ENCODE measurements around the gene PIEZO1. TPM values are rescaled to one million over a fixed set of nuclear protein-coding genes. Genes with fewer than 3 reads are reported as not detected.

Gene PIEZO1
- total and polyA plus RNA-seq, 2 experiments from 2014 or later = 30.4 to 70.1 TPM

DNA sequence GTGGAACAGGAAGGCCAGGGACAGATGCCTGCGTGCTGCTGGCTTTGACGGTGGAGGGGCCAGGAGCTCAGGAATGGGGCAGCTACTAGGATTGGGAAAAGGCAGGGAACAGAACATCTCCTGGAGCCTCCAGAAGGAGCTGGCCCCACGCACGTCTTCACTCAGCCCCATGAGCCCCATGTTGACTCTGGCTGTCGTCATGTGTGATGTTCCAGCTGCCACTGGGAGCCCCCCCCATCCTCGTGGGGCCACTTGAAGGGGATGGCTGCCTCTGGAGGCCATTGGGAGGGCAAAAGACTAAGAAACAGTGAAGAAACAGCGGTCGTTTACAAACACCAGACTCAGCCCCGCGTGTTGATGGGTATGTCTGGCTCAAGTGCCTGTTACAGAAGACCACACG lies 45.2 kb upstream of the PIEZO1 start:
- H3K9me2 ChIP-seq (ENCODE audit: insufficient read depth) = no peaks in the 10 kb centered on the region
- no peak overlapping the region for H3K27ac ChIP-seq (ENCODE audit: low read depth)
- H3K27me3 Mint-ChIP-seq (ENCODE audit: insufficient read depth, low read depth, poor library complexity) = peaks cover 3% of the 10 kb centered on the region
- H3K4me3 Mint-ChIP-seq = no peak overlapping the region
- no peak overlapping the region for H3K4me3 ChIP-seq
- H2AFZ ChIP-seq = no peak overlapping the region
- peak overlapping the region; percentile 36; the same call in 1 of the 2 replicates for H3K27ac Mint-ChIP-seq
- H3K27me3 ChIP-seq (ENCODE audit: insufficient read depth) = no peaks in the 10 kb centered on the region
- H3K36me3 Mint-ChIP-seq (ENCODE audit: low read depth) = no peaks in the 10 kb centered on the region; the same call in 2 of the 3 replicates
- no peaks in the 10 kb centered on the region for H3K4me1 ChIP-seq (ENCODE audit: insufficient read depth)
- no peak for DNase-seq (ENCODE audit: low spot score)
- H3F3A ChIP-seq (replicated peaks; ENCODE audit: low read depth) = no peaks in the 10 kb centered on the region
- no peaks in the 10 kb centered on the region; the same call in 2 of the 3 replicates for H3K4me1 Mint-ChIP-seq
- TF ChIP-seq ZNF114 (CRISPR knock-in tag; IDR thresholded peaks at IDR 0.05) (no peak), CREB1 (CRISPR knock-in tag; IDR thresholded peaks at IDR 0.05; ENCODE audit: low read depth) (no peak), EZH2 (IDR thresholded peaks at IDR 0.05; ENCODE audit: low read depth, unreplicated experiment) (no peak), JUNB (IDR thresholded peaks at IDR 0.05; ENCODE audit: unreplicated experiment) (no peak), NANOG (IDR thresholded peaks at IDR 0.05; ENCODE audit: borderline replicate concordance) (no peak), ETS1 (IDR thresholded peaks at IDR 0.05) (no peak), EZH2phosphoT487 (IDR thresholded peaks at IDR 0.05; ENCODE audit: unreplicated experiment) (no peak), POLR2AphosphoS5 (IDR thresholded peaks at IDR 0.05; ENCODE audit: low read depth) (no peak), STAT1 (IDR thresholded peaks at IDR 0.05; ENCODE audit: unreplicated experiment) (no peak), ZNF462 (CRISPR knock-in tag; IDR thresholded peaks at IDR 0.05) (no peak), ZNF331 (CRISPR knock-in tag; IDR thresholded peaks at IDR 0.05; ENCODE audit: low read depth) (no peak)
- TF ChIP-seq, protein P1, sequence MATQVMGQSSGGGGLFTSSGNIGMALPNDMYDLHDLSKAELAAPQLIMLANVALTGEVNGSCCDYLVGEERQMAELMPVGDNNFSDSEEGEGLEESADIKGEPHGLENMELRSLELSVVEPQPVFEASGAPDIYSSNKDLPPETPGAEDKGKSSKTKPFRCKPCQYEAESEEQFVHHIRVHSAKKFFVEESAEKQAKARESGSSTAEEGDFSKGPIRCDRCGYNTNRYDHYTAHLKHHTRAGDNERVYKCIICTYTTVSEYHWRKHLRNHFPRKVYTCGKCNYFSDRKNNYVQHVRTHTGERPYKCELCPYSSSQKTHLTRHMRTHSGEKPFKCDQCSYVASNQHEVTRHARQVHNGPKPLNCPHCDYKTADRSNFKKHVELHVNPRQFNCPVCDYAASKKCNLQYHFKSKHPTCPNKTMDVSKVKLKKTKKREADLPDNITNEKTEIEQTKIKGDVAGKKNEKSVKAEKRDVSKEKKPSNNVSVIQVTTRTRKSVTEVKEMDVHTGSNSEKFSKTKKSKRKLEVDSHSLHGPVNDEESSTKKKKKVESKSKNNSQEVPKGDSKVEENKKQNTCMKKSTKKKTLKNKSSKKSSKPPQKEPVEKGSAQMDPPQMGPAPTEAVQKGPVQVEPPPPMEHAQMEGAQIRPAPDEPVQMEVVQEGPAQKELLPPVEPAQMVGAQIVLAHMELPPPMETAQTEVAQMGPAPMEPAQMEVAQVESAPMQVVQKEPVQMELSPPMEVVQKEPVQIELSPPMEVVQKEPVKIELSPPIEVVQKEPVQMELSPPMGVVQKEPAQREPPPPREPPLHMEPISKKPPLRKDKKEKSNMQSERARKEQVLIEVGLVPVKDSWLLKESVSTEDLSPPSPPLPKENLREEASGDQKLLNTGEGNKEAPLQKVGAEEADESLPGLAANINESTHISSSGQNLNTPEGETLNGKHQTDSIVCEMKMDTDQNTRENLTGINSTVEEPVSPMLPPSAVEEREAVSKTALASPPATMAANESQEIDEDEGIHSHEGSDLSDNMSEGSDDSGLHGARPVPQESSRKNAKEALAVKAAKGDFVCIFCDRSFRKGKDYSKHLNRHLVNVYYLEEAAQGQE (IDR thresholded peaks at IDR 0.05; ENCODE audit: unreplicated experiment) = no peak
- TF ChIP-seq, protein P2, sequence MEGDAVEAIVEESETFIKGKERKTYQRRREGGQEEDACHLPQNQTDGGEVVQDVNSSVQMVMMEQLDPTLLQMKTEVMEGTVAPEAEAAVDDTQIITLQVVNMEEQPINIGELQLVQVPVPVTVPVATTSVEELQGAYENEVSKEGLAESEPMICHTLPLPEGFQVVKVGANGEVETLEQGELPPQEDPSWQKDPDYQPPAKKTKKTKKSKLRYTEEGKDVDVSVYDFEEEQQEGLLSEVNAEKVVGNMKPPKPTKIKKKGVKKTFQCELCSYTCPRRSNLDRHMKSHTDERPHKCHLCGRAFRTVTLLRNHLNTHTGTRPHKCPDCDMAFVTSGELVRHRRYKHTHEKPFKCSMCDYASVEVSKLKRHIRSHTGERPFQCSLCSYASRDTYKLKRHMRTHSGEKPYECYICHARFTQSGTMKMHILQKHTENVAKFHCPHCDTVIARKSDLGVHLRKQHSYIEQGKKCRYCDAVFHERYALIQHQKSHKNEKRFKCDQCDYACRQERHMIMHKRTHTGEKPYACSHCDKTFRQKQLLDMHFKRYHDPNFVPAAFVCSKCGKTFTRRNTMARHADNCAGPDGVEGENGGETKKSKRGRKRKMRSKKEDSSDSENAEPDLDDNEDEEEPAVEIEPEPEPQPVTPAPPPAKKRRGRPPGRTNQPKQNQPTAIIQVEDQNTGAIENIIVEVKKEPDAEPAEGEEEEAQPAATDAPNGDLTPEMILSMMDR (conservative IDR thresholded peaks at IDR 0.05; ENCODE audit: low read depth in 2 of 2) = no peak
- H3K79me2 ChIP-seq (replicated peaks; ENCODE audit: insufficient read depth) = no peaks in the 10 kb centered on the region
- no peak overlapping the region for H3K4me2 ChIP-seq
- no peaks in the 10 kb centered on the region for H3K36me3 ChIP-seq (ENCODE audit: insufficient read depth)
- no peaks in the 10 kb centered on the region for H3K9me3 Mint-ChIP-seq
- no peak for ATAC-seq
- no peaks in the 10 kb centered on the region for H4K20me1 ChIP-seq (replicated peaks; ENCODE audit: insufficient read depth)

All from GM23338 (cell line).